ENCODE results near the gene TLE1. TPM values are rescaled to one million over a fixed set of nuclear protein-coding genes. Genes with fewer than 3 reads are reported as not detected.

Gene TLE1
- total RNA-seq, 1 experiment from 2014 or later = 17.3 TPM

DNA sequence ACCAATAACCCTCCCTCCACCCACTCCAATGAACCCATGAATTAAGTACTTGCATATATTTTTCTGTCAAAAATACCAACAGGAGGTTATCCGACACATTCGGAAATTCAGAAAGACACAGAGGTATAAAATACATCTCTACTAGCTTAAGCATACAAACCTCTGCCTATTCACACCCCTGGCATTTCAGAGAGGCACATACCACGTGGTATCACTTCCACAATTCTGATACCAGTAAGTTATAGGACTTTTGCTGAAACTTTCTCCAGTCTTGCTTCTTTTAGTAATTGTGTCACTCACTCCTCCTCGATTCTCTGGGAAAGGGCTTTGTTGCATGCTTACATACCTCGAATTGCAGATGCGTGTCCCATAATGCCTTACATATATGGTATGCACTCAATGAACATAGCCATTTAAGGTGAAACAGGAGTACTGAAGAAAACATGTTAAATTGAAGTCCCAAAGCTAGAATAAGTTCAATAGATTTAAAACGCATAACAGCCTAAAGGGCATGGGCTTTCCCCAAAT, 58.1 kb downstream of the TLE1 start:
- TF ChIP-seq TCF7L2 (IDR thresholded peaks at IDR 0.05; ENCODE audit: borderline replicate concordance, extremely low read depth, insufficient read depth, insufficient read length) (no peak), CEBPB (IDR thresholded peaks at IDR 0.05; ENCODE audit: low read depth) (no peak), EZH2phosphoT487 (IDR thresholded peaks at IDR 0.05; ENCODE audit: borderline replicate concordance) (no peak), ZFX (IDR thresholded peaks at IDR 0.05) (no peak), SRF (IDR thresholded peaks at IDR 0.05; ENCODE audit: low read depth) (no peak), SIN3A (IDR thresholded peaks at IDR 0.05; ENCODE audit: low read depth) (no peak)
- Histone ChIP-seq H3K4me1 (ENCODE audit: control insufficient read depth in 1 of 2, insufficient read depth in 2 of 2, low read length in 2 of 2) (peaks cover 0 to 9% of the 10 kb centered on the region in 2 experiments; a peak in 1 of 4 replicates), H3K4me3 (replicated peaks in 1 of 2; ENCODE audit: low read depth in 1 of 2, low read length in 2 of 2) (no peak overlapping the region), H3K9me2 (ENCODE audit: insufficient read depth) (no peaks in the 10 kb centered on the region), H4K20me1 (ENCODE audit: insufficient read depth) (no peaks in the 10 kb centered on the region), H3K9me3 (ENCODE audit: control insufficient read depth in 1 of 2, insufficient read depth in 1 of 2, low read depth in 1 of 2, low read length in 2 of 2) (no peaks in the 10 kb centered on the region), H3K4me2 (ENCODE audit: low read length) (no peak overlapping the region), H2AFZ (ENCODE audit: low read depth, low read length, poor library complexity, severe bottlenecking) (no peak overlapping the region), H3K27ac (ENCODE audit: low read depth, low read length) (no peak overlapping the region), H3K36me3 (ENCODE audit: control insufficient read depth in 1 of 2, insufficient read depth in 2 of 2, low read length in 2 of 2) (peaks cover 0 to 5% of the 10 kb centered on the region in 2 experiments; a peak in 1 of 4 replicates), H3K27me3 (ENCODE audit: insufficient read depth, low read length) (no peaks in the 10 kb centered on the region), H3K79me2 (ENCODE audit: insufficient read depth, low read length) (no peaks in the 10 kb centered on the region), H3K9ac (ENCODE audit: low read length) (no peak overlapping the region)
- ChIA-PET POLR2A (interaction anchor here (0.9 kb wide), 1 partner anchor 13 kb away, joined by 3 read pairs; no protein-coding TSS in a partner anchor), CTCF (no interaction called here), RAD21 (ENCODE audit: low non-redundant PET in 1 of 2, low total read pairs in 2 of 2, uncharacterized antibody in 2 of 2, unreplicated experiment in 2 of 2) (no interaction called here)
- BruUV-seq (replicated peaks) = no TSS peak
- DNase-seq (ENCODE audit: low read depth, low spot score) (no peak), ATAC-seq (no peak)
- intact Hi-C loops (cut with micrococcal nuclease) = no loop called here

DNA sequence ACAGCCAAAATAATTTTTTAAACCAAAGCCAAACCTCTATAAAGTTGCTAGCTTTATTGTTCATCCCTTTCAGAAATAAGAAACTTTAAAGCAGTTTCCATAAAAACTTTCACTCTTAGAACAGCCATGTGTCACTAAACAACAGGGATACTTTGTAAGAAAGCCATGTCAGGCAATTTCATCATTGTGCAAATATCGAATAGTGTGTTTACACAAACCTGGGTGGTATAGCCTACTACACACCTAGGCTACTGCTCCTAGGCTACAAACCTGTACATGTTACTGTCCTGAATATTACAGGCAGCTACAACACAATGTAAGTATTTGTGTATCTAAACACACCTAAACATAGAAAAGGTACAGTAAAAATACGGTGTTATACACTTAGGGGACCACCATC, 59.9 kb downstream of the TLE1 start:
- ATAC-seq (no peak), DNase-seq (ENCODE audit: low read depth, low spot score) (no peak)

More for the DNA sequence above, 59.9 kb downstream of the TLE1 start:
- ChIA-PET POLR2A (no interaction called here), RAD21 (ENCODE audit: low non-redundant PET in 1 of 2, low total read pairs in 2 of 2, uncharacterized antibody in 2 of 2, unreplicated experiment in 2 of 2) (no interaction called here), CTCF (interaction anchor here (1.7 kb wide), 1 partner anchor 107 kb away, joined by 3 read pairs; no protein-coding TSS in a partner anchor)
- intact Hi-C loops (cut with micrococcal nuclease) = no loop called here
- H2AFZ ChIP-seq (ENCODE audit: low read depth, low read length, poor library complexity, severe bottlenecking) = no peak overlapping the region
- TF ChIP-seq ZNF274 (IDR thresholded peaks at IDR 0.05; ENCODE audit: low read depth, low read length) = no peak
- BruUV-seq (replicated peaks) = no TSS peak
- peaks cover 0 to 12% of the 10 kb centered on the region in 2 experiments; a peak in 1 of 4 replicates for H3K4me1 ChIP-seq (ENCODE audit: control insufficient read depth in 1 of 2, insufficient read depth in 2 of 2, low read length in 2 of 2)
- no peaks in the 10 kb centered on the region for H4K20me1 ChIP-seq (ENCODE audit: insufficient read depth)
- no peaks in the 10 kb centered on the region for H3K79me2 ChIP-seq (ENCODE audit: insufficient read depth, low read length)
- H3K9ac ChIP-seq (ENCODE audit: low read length) = no peak overlapping the region
- H3K4me2 ChIP-seq (ENCODE audit: low read length) = no peak overlapping the region
- no peak overlapping the region for H3K27ac ChIP-seq (ENCODE audit: low read depth, low read length)
- no peaks in the 10 kb centered on the region for H3K27me3 ChIP-seq (ENCODE audit: insufficient read depth, low read length)
- H3K4me3 ChIP-seq (replicated peaks in 1 of 2; ENCODE audit: low read depth in 1 of 2, low read length in 2 of 2) = no peak overlapping the region
- H3K36me3 ChIP-seq (ENCODE audit: control insufficient read depth in 1 of 2, insufficient read depth in 2 of 2, low read length in 2 of 2) = peaks cover 0 to 5% of the 10 kb centered on the region in 2 experiments; a peak in 1 of 4 replicates
- no peaks in the 10 kb centered on the region for H3K9me3 ChIP-seq (ENCODE audit: control insufficient read depth in 1 of 2, insufficient read depth in 1 of 2, low read depth in 1 of 2, low read length in 2 of 2)
- no peaks in the 10 kb centered on the region for H3K9me2 ChIP-seq (ENCODE audit: insufficient read depth)

Measured in HCT116 (cell line).